K562 (cell line): ENCODE data around the gene PTGIS. TPM values are rescaled to one million over a fixed set of nuclear protein-coding genes. Genes with fewer than 3 reads are reported as not detected.
A peak's percentile ranks its signal among the peaks of the same experiment; 100 is the strongest.

ENCODE experiments used
- HDAC8 ChIP-seq: fragments of 450-650 bp; IDR thresholded peaks from 2 replicates; pipeline ENCODE4 v1.6.1; 2016; ENCODE audit warnings: mild to moderate bottlenecking, missing genetic modification characterization, moderate library complexity, missing compliant biosample characterization
- HMG20A ChIP-seq: fragments of 450-650 bp; formaldehyde crosslinking; conservative IDR thresholded peaks from 2 replicates; pipeline ENCODE4 v1.4.0; 2020; ENCODE audit warnings: mild to moderate bottlenecking, mixed read lengths
- HNRNPH1 ChIP-seq: fragments of 200-400 bp; formaldehyde crosslinking; optimal IDR thresholded peaks from 2 replicates; pipeline ENCODE3; 2017; ENCODE audit warnings: low read depth, mild to moderate bottlenecking, low read length, moderate library complexity
- LARP7 ChIP-seq: fragments of 450-650 bp; IDR thresholded peaks from 2 replicates; pipeline ENCODE4 v1.6.1; 2016
- MTA1 ChIP-seq: fragments of 450-650 bp; IDR thresholded peaks from 2 replicates; pipeline ENCODE4 v1.6.1; 2017; ENCODE audit warnings: borderline replicate concordance
- NFATC3 ChIP-seq: fragments of 450-650 bp; IDR thresholded peaks from 2 replicates; pipeline ENCODE4 v1.6.1; 2017; ENCODE audit warnings: mild to moderate bottlenecking
- NUFIP1 ChIP-seq: fragments of 450-650 bp; IDR thresholded peaks from 2 replicates; pipeline ENCODE4 v1.6.1; 2018; ENCODE audit not compliant: partially characterized antibody
- PHF8 ChIP-seq: fragments of 200-600 bp; sonication (generic); IDR thresholded peaks from 2 replicates; pipeline ENCODE4 v1.6.1; 2012; ENCODE audit warnings: mixed run types, mild to moderate bottlenecking, inconsistent platforms, low read length, moderate library complexity, borderline replicate concordance
- SMAD1 ChIP-seq: fragments of 150-350 bp; IDR thresholded peaks from 2 replicates; pipeline ENCODE4 v1.6.1; 2014; ENCODE audit warnings: low read length, low read depth; ENCODE audit not compliant: partially characterized antibody
- SMAD4 ChIP-seq: fragments of 250-450 bp; sonication (Bioruptor Pico); conservative IDR thresholded peaks from 2 replicates; pipeline ENCODE4 v1.8.0; 2021; ENCODE audit warnings: inconsistent platforms, mild to moderate bottlenecking, moderate library complexity
- SMARCA5 ChIP-seq: fragments of 450-650 bp; IDR thresholded peaks from 2 replicates; pipeline ENCODE4 v1.6.1; 2016
- SP1 ChIP-seq: sonication (generic); formaldehyde crosslinking; IDR thresholded peaks from 2 replicates; pipeline ENCODE4 v1.8.1; 2022; ENCODE audit warnings: mild to moderate bottlenecking, missing genetic modification reagents
- SRF ChIP-seq, 2 experiments: fragments of 250-450, 450-650 bp in 1 of 2; sonication (Bioruptor Pico) in 1 of 2; sonication (generic) in 1 of 2; formaldehyde crosslinking; IDR thresholded peaks; 2 replicates each; pipeline versions ENCODE4 v1.5.0 to v1.5.1; 2020 to 2022; ENCODE audit warnings: mild to moderate bottlenecking in 1 of 2, missing genetic modification reagents in 1 of 2
- XRCC5 ChIP-seq: fragments of 200-400 bp; formaldehyde crosslinking; IDR thresholded peaks from 2 replicates; pipeline ENCODE4 v1.6.1; 2017; ENCODE audit warnings: low read depth, mild to moderate bottlenecking, low read length
- ZBTB26 ChIP-seq: fragments of 450-650 bp; formaldehyde crosslinking; IDR thresholded peaks from 2 replicates; pipeline ENCODE4 v1.4.0; 2022; ENCODE audit warnings: missing genetic modification characterization
- ZNF217 ChIP-seq: sonication (generic); formaldehyde crosslinking; IDR thresholded peaks from 2 replicates; pipeline ENCODE4 v1.8.0; 2022; ENCODE audit warnings: mild to moderate bottlenecking, missing genetic modification reagents
- ZNF668 ChIP-seq: fragments of 250-450 bp; sonication (Bioruptor Pico); IDR thresholded peaks from 2 replicates; pipeline ENCODE4 v1.8.0; 2022; ENCODE audit warnings: mild to moderate bottlenecking, inconsistent platforms
- ZNF830 ChIP-seq: fragments of 250-450 bp; sonication (Bioruptor Pico); IDR thresholded peaks from 2 replicates; pipeline ENCODE4 v1.5.0; 2021; ENCODE audit warnings: mild to moderate bottlenecking
- polyA plus RNA-seq, 8 experiments: library from polyadenylated mRNA; depleted of rRNA in 4 of 8; stranded (reverse) in 5 of 8; unstranded in 3 of 8; fragments of >200 nt; fragmentation: Nextera tagmentation in 2 of 8; fragmentation: Illumina TruSeq in 1 of 8; extraction: Ambion mirVana in 2 of 8; extraction: Trizol in 1 of 8; gene quantifications; 2 replicates each; pipeline versions ENCODE4 v1.2.1 to v1.2.3, GENCODE V29; 2011 to 2014; ENCODE audit warnings: inconsistent platforms in 1 of 8, missing spikeins in 1 of 8
- total RNA-seq, 7 experiments: library from RNA; depleted of rRNA in 6 of 7; stranded (reverse); fragments of >200 nt in 6 of 7; fragmentation: Illumina TruSeq in 2 of 7; extraction: Trizol in 2 of 7; gene quantifications; 2 replicates each; pipeline versions ENCODE4 v1.2.1 to v1.2.3, GENCODE V29; 2011 to 2021; ENCODE audit warnings: low replicate concordance in 1 of 7
- TF ChIP-seq, protein P1 (sequence below), 3 experiments: fragments of 200-800 bp in 1 of 3; fragments of 250-450 bp in 1 of 3; fragments of 450-650 bp in 1 of 3; sonication (Bioruptor Pico) in 1 of 3; sonication (Bioruptor generic) in 1 of 3; formaldehyde crosslinking in 1 of 3; IDR thresholded peaks; 2 replicates each; pipeline versions ENCODE4 v1.6.1 to v1.8.0; 2016 to 2022; ENCODE audit warnings: mild to moderate bottlenecking in 2 of 3, missing genetic modification characterization in 2 of 3, missing compliant biosample characterization in 1 of 3, moderate library complexity in 1 of 3

The PTGIS gene
- total and polyA plus RNA-seq, 9 of the 15 experiments (the other 6 are each of a cell fraction or from before 2014, with no cell fraction given) = not detected

DNA sequence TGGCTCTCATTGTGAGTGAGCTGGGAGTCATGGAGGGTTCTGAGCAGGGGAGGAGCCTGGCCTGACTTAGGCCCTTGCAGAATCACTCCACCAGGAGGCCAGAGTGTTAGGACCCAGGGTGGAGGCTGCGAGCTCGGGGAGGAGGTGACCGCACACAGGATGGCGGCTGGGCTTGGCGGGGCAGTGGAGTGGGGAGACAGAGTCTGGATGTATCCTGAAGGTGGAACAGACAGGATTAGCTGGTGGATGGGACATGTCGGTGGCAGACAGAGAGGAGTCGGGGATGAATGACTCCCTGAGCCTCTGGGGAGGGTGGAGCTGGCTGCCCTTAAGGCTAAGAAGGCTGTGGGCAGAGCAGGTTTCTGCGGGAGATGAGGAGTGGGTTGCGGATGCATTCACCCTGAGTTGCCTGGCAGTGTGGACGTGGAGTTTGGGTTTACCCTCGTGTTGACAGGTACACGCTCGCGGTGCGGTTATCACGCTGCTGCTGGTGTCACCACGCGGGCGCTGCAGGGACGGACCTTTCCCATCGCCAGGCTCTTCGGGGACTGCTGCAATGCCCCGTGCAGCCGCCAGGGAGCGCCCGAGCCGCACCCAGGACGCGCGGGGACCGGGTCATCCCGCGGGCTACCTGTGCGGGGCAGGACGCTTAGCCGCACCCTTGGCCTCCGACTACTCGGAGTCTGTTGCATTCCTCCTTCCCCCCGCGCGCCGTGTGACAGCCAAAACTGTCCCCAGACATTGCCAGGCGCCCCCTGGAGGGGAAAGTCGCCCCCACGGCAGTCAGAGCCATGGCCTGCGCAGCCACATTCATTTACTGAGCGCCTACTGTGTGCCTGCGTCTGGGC lies 43.0 kb upstream of the PTGIS start (continued):
- TF ChIP-seq PHF8 (peak; percentile 25; the same call in 1 of the 2 replicates), SP1 (peak; percentile 73), HMG20A (CRISPR knock-in tag) (no peak), SMARCA5 (peak; percentile 39; the same call in 1 of the 2 replicates), SRF (CRISPR knock-in tag; IDR thresholded peaks at IDR 0.05) (peak in 1 of 2 experiments; percentile 76; a peak in 2 of 4 replicates), ZNF668 (no peak), LARP7 (0 out of 2 replicates have a peak, but pooled peaks have one; percentile 61), ZBTB26 (no peak), HNRNPH1 (no peak), ZNF830 (CRISPR knock-in tag) (no peak), HDAC8 (tag) (no peak), SMAD4 (CRISPR knock-in tag) (peak; percentile 91), NFATC3 (no peak), XRCC5 (peak; percentile 91), NUFIP1 (no peak), SMAD1 (no peak), MTA1 (peak; percentile 34; the same call in 1 of the 2 replicates), ZNF217 (CRISPR knock-in tag) (no peak)
- TF ChIP-seq, protein P1, sequence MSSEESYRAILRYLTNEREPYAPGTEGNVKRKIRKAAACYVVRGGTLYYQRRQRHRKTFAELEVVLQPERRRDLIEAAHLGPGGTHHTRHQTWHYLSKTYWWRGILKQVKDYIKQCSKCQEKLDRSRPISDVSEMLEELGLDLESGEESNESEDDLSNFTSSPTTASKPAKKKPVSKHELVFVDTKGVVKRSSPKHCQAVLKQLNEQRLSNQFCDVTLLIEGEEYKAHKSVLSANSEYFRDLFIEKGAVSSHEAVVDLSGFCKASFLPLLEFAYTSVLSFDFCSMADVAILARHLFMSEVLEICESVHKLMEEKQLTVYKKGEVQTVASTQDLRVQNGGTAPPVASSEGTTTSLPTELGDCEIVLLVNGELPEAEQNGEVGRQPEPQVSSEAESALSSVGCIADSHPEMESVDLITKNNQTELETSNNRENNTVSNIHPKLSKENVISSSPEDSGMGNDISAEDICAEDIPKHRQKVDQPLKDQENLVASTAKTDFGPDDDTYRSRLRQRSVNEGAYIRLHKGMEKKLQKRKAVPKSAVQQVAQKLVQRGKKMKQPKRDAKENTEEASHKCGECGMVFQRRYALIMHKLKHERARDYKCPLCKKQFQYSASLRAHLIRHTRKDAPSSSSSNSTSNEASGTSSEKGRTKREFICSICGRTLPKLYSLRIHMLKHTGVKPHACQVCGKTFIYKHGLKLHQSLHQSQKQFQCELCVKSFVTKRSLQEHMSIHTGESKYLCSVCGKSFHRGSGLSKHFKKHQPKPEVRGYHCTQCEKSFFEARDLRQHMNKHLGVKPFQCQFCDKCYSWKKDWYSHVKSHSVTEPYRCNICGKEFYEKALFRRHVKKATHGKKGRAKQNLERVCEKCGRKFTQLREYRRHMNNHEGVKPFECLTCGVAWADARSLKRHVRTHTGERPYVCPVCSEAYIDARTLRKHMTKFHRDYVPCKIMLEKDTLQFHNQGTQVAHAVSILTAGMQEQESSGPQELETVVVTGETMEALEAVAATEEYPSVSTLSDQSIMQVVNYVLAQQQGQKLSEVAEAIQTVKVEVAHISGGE (CRISPR knock-in tag; IDR thresholded peaks at IDR 0.05) = peak in 2 of 3 experiments; percentile 77 to 93; a peak in 4 of 6 replicates
